GM23248 (cell line): ENCODE data around the gene TRIO.

Experiments
- EZH2 ChIP-seq: fragments of 200-600 bp; sonication (generic); IDR thresholded peaks from 2 replicates; pipeline ENCODE4 v1.6.1; 2018; ENCODE audit warnings: antibody characterized with exemption, mild to moderate bottlenecking; ENCODE audit not compliant: insufficient read depth, poor library complexity, severe bottlenecking
- EZH2phosphoT487 ChIP-seq: fragments of 200-600 bp; sonication (generic); IDR thresholded peaks from 2 replicates; pipeline ENCODE4 v1.6.1; 2018; ENCODE audit warnings: antibody characterized with exemption, moderate library complexity, mild to moderate bottlenecking, low read depth; ENCODE audit not compliant: insufficient read depth

- TF ChIP-seq EZH2 (no peak), EZH2phosphoT487 (no peak)
These were observed 402.7 kb downstream of the TRIO start for GRCh38 chr5:14545862-14546261.
